SU-DHL-6 (cell line): ENCODE data around the gene RAB11FIP3.

ENCODE experiments used
- H2AFZ ChIP-seq: fragments of 200-600 bp; sonication (generic); 2 replicates; pipeline ENCODE4 v1.6.1; 2014; ENCODE audit warnings: low read depth, mild to moderate bottlenecking, moderate library complexity, mixed read lengths, antibody characterized with exemption, low read length; ENCODE audit not compliant: severe bottlenecking
- H3F3A ChIP-seq: fragments of 200-600 bp; shearing (Covaris generic); 2 replicates; pipeline ENCODE4 v1.6.0; 2016; ENCODE audit warnings: antibody characterized with exemption, mild to moderate bottlenecking; ENCODE audit not compliant: insufficient read depth
- H3K27ac ChIP-seq: fragments of 200-600 bp; sonication (generic); 2 replicates; pipeline ENCODE4 v1.5.1; 2016; ENCODE audit warnings: low read depth, mild to moderate bottlenecking, low read length, moderate library complexity, mixed read lengths
- H3K27me3 ChIP-seq: fragments of 200-600 bp; sonication (generic), shearing (Covaris generic); 2 replicates; pipeline ENCODE4 v1.6.0; 2014; ENCODE audit warnings: mild to moderate bottlenecking, low read length
- H3K36me3 ChIP-seq: fragments of 200-600 bp; sonication (generic); 2 replicates; pipeline ENCODE4 v1.6.1; 2014; ENCODE audit warnings: mild to moderate bottlenecking, low read length, mixed read lengths
- H3K4me2 ChIP-seq: fragments of 300-600, 200-600 bp; shearing (Covaris generic), sonication (generic); 2 replicates; pipeline ENCODE4 v1.6.0; 2014; ENCODE audit warnings: low read length, low read depth, mild to moderate bottlenecking; ENCODE audit not compliant: poor library complexity, severe bottlenecking
- H3K4me3 ChIP-seq: fragments of 200-600 bp; sonication (generic); 2 replicates; pipeline ENCODE4 v1.5.1; 2014; ENCODE audit warnings: antibody characterized with exemption, low read length, mild to moderate bottlenecking, mixed read lengths; ENCODE audit not compliant: insufficient read depth, poor library complexity, severe bottlenecking
- H3K79me2 ChIP-seq: fragments of 200-600 bp; sonication (generic); 2 replicates; pipeline ENCODE4 v1.6.1; 2014; ENCODE audit warnings: mild to moderate bottlenecking, low read length, moderate library complexity; ENCODE audit not compliant: insufficient read depth
- H3K9ac ChIP-seq: fragments of 200-600 bp; sonication (generic); 2 replicates; pipeline ENCODE4 v1.7.0; 2014; ENCODE audit warnings: mild to moderate bottlenecking, low read length
- H3K9me2 ChIP-seq: fragments of 200-600 bp; sonication (generic); replicated peaks from 2 replicates; pipeline ENCODE4 v1.6.1; 2014; ENCODE audit warnings: low read length; ENCODE audit not compliant: insufficient read depth
- H3K9me3 ChIP-seq: fragments of 200-600 bp; sonication (generic); 2 replicates; pipeline ENCODE4 v1.6.1; 2014; ENCODE audit warnings: low read length, mixed read lengths; ENCODE audit not compliant: insufficient read depth
- H4K20me1 ChIP-seq: fragments of 200-600 bp; sonication (generic); 2 replicates; pipeline ENCODE4 v1.6.1; 2014; ENCODE audit warnings: low read depth, mild to moderate bottlenecking, antibody characterized with exemption, low read length, moderate library complexity, mixed read lengths
- CTCF ChIP-seq: fragments of 200-600 bp; sonication (generic); IDR thresholded peaks from one replicate; pipeline ENCODE4 v1.5.1; 2017; ENCODE audit warnings: antibody characterized with exemption, mild to moderate bottlenecking, low read length, moderate library complexity; ENCODE audit not compliant: insufficient read depth, poor library complexity, severe bottlenecking
- EZH2phosphoT487 ChIP-seq: fragments of 200-600 bp; sonication (generic), shearing (Covaris generic); conservative IDR thresholded peaks from 2 replicates; pipeline ENCODE4 v1.6.1; 2018; ENCODE audit warnings: mild to moderate bottlenecking, antibody characterized with exemption, low read length, moderate library complexity, mixed read lengths

The RAB11FIP3 gene

DNA sequence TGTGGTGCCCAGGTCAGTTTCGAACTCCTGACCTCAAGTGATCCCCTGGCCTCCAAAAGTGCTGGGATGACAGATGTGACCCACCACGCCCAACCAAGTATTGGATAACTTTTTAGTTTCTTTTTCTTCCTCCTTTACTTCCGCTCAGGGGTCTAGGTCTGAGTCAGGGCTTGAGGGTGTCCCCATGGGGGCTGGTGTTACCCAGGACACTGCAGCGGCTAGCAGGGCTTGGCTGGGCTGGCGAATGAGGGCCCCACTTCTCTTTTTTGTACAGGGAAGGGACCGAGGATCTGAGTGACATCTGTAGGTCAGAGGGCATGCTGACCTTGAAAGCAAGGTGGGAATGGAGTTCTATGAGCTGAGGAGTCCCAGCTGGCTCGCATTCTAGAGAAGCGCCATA is 24.9 kb downstream of the RAB11FIP3 start:
- no peaks in the 10 kb centered on the region for H3F3A ChIP-seq
- H2AFZ ChIP-seq: no peak overlapping the region
- no peak for TF ChIP-seq EZH2phosphoT487
- no peak for TF ChIP-seq CTCF
- no peak overlapping the region for H3K4me2 ChIP-seq
- H3K79me2 ChIP-seq: no peaks in the 10 kb centered on the region; the same call in 1 of the 2 replicates
- H3K36me3 ChIP-seq: no peaks in the 10 kb centered on the region
- no peaks in the 10 kb centered on the region for H4K20me1 ChIP-seq
- H3K27ac ChIP-seq: no peak overlapping the region
- no peak overlapping the region for H3K4me3 ChIP-seq
- no peaks in the 10 kb centered on the region for H3K27me3 ChIP-seq
- H3K9ac ChIP-seq: no peak overlapping the region
- H3K9me2 ChIP-seq: no peaks in the 10 kb centered on the region
- no peaks in the 10 kb centered on the region for H3K9me3 ChIP-seq

DNA sequence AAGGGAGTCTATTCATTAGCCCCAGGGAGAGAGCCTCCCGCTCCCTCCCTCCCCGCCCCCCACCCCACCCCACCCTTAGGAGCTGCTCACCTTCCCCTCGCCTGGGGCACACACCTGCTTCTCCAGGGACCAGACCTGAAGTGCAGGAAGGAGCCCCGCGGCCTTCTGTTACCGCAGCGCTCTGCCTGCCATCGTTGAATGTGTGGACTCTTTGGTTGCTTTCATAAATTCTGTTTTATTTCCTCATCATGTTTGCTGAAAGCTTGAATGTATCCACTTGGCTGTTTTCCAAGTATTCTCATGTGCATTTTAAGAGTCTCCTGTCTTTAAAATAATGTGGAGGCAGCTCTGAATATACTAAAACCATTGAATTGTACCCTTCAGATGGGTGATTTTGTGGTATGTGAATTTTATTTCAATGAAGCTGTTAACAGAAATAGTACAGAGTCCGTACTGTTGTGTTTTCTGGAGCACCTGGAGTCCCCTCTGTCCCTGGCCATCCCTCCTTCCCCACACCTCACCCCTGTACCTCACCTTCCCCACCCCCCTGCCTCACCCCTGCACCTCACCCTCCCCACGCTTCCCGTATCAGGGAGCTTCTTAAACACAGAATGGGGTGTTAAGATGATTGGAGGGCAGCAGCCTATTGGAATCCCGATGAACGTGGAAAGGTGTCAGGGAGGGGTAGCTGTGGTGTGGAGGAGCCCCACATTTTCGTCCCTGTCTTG is 25.5 kb downstream of the RAB11FIP3 start:
- no peak overlapping the region for H3K4me2 ChIP-seq
- no peaks in the 10 kb centered on the region for H3K27me3 ChIP-seq
- H3K9ac ChIP-seq: no peak overlapping the region
- H2AFZ ChIP-seq: no peak overlapping the region
- TF ChIP-seq EZH2phosphoT487 (no peak), CTCF (no peak)
- H3K9me2 ChIP-seq: no peaks in the 10 kb centered on the region
- no peaks in the 10 kb centered on the region for H3K79me2 ChIP-seq
- no peaks in the 10 kb centered on the region for H3K9me3 ChIP-seq
- H3F3A ChIP-seq: no peaks in the 10 kb centered on the region
- no peaks in the 10 kb centered on the region for H4K20me1 ChIP-seq
- H3K4me3 ChIP-seq: no peak overlapping the region
- H3K36me3 ChIP-seq: no peaks in the 10 kb centered on the region
- H3K27ac ChIP-seq: no peak overlapping the region

DNA sequence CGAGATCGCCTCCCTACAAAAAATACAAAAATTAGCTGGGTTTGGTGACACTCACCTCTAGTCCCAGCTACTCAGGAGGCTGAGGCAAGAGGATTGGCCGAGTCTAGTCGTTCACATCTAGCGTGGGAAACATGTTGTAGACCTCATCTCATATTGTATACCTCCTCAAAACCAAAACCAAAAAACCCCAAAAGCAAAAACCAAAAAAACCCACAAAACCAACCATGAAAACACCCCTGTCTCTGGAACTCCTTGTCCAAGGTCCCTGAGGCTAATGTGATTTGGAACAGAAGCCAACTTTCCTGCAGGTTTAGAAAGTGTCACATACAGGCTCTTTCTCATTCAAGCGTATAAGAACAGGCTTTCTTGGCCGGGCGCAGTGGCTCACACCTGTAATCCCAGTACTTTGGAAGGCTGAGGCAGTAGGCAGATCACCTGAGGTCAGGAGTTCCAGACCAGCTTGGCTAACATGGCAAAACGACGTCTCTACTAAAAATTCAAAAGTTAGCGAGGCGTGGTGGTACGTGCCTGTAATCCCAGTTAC is 29.0 kb downstream of the RAB11FIP3 start:
- no peak overlapping the region for H3K9ac ChIP-seq
- H3K4me3 ChIP-seq: no peak overlapping the region
- no peak overlapping the region for H3K4me2 ChIP-seq
- no peaks in the 10 kb centered on the region for H3K79me2 ChIP-seq
- no peak for TF ChIP-seq EZH2phosphoT487
- TF ChIP-seq CTCF: no peak
- H4K20me1 ChIP-seq: no peaks in the 10 kb centered on the region
- no peaks in the 10 kb centered on the region for H3K9me3 ChIP-seq
- H3K27me3 ChIP-seq: no peaks in the 10 kb centered on the region
- H3K36me3 ChIP-seq: no peaks in the 10 kb centered on the region
- H3K9me2 ChIP-seq: no peaks in the 10 kb centered on the region
- no peaks in the 10 kb centered on the region for H3F3A ChIP-seq
- no peak overlapping the region for H3K27ac ChIP-seq
- H2AFZ ChIP-seq: no peak overlapping the region
